Coronary artery (tissue), 2 donors: ENCODE measurements around the gene NR2F1-AS1.

Source experiments
- DNase-seq: peaks from one replicate; pipeline ENCODE4 v3.0.0-alpha.2; 2017; ENCODE audit warnings: low spot score
- H3K27ac ChIP-seq, 2 donors: fragments of 200-600 bp; sonication (generic); one replicate each; pipeline ENCODE4 v1.5.1; 2016 to 2019
- H3K4me3 ChIP-seq: fragments of 200-600 bp; sonication (generic); 2 replicates; pipeline ENCODE4 v1.5.1; 2016; ENCODE audit warnings: mild to moderate bottlenecking, moderate library complexity
- TF ChIP-seq, protein P1 (sequence below): fragments of 200-600 bp; sonication (generic); IDR thresholded peaks from one replicate; pipeline ENCODE4 v1.5.1; 2019; ENCODE audit warnings: antibody characterized with exemption

Gene NR2F1-AS1

GRCh38 chr5:93598091-93599000, 17.3 kb upstream of the NR2F1-AS1 start:
- Histone ChIP-seq H3K27ac (no peak overlapping the region), H3K4me3 (no peak overlapping the region)
- TF ChIP-seq, protein P1, sequence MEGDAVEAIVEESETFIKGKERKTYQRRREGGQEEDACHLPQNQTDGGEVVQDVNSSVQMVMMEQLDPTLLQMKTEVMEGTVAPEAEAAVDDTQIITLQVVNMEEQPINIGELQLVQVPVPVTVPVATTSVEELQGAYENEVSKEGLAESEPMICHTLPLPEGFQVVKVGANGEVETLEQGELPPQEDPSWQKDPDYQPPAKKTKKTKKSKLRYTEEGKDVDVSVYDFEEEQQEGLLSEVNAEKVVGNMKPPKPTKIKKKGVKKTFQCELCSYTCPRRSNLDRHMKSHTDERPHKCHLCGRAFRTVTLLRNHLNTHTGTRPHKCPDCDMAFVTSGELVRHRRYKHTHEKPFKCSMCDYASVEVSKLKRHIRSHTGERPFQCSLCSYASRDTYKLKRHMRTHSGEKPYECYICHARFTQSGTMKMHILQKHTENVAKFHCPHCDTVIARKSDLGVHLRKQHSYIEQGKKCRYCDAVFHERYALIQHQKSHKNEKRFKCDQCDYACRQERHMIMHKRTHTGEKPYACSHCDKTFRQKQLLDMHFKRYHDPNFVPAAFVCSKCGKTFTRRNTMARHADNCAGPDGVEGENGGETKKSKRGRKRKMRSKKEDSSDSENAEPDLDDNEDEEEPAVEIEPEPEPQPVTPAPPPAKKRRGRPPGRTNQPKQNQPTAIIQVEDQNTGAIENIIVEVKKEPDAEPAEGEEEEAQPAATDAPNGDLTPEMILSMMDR = no peak
- no peak for DNase-seq

DNA sequence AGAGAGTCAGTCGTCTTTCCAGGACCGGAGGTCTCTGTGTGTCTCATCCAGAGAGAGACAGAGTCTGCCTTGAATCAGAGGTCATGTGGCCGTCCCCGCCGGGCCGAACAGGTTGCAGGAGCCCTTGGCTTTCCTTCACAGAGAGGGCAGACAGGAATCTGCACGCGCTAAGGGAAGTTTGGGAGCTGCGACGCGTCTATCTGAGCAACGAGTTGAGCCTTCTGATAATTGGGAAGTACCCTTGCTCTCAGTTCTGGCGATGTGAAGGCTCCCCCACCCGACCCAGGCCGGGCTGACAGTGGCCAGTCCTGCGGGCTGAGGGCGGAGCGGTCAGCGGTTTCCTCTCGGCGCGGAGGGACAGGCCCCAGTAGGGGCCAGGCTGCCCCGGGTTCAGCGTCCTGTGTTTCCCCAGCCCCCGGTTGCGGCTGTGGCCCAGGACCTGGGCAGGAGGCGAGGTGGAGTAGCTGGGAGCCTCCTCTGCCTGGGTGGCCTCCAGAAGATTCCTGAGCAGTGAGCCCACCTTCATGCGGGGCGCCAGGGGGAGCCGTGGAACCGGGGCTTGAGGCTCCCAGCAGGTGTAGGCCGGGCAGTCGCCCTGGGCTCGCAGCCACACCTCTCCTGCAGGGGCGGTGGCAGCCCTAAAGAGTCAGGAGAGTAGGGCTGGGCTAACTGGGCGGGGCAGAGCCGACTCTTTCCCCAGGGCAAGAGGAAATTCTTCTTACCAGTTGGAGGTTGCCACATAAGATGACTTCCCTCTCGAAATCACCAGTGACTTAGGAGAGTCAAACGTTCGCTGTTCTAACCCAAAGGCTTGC, 15.9 kb upstream of the NR2F1-AS1 start:
- TF ChIP-seq, protein P1 = no peak
- Histone ChIP-seq H3K27ac (no peak overlapping the region), H3K4me3 (peak overlapping the region; percentile 12)
- DNase-seq = no peak

DNA sequence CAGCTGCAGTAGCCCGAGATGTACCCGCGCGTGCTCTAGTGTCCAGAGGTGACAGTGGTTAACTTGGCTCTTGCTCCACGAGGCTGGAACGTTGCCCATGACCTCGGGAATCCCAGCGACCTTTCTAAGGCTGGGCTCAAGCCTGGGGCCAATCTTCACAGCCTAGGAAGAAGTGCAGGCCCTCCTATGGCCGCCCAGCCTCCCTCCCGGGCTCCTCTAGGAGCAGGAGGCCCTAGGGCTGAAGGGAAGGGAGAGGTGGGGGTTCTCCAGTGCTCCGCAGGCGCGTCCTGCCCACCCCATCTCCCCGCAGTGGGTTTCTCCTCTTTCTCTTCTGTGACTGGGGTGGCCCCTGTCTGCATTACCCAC, 15.3 kb upstream of the NR2F1-AS1 start:
- H3K27ac ChIP-seq = no peak overlapping the region
- H3K4me3 ChIP-seq = peak overlapping the region; percentile 12
- DNase-seq = no peak
- TF ChIP-seq, protein P1 = no peak

DNA sequence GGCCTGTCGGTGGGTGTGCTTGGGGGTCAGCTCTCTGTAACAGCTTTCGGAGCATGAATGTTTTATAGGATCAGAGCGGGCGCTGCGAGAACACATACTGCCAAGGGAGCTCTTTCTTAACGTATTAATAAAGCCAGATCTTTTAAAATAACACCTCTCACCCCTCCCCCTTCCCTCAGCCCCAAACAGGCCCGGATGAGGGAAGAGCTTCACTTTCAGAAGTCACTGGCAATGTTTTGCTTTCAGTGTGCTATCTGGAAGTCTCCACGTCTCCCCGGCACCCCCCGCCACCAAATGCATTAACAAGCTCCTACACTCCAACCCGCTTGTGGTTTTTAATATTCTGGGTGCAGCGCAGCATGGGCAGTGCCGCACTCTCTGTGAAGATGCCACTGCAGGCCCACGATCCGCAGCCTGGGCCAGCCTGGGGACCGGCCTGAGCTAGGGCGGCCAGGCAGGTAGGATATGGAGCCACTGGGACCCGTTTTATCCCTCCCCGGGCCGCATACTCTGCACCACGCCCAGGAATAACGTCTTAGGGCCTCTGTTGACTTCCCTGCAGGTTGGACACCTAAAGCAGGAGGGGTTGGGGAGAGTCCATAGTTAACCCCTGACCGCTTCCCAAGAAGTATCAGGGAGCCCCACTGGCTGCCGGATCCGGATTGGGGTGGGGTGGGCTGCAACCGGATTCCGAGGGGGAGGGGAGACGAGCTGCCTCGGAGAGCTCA, 14.6 kb upstream of the NR2F1-AS1 start:
- DNase-seq = no peak
- Histone ChIP-seq H3K4me3 (no peak overlapping the region), H3K27ac (no peak overlapping the region)
- TF ChIP-seq, protein P1 = no peak

DNA sequence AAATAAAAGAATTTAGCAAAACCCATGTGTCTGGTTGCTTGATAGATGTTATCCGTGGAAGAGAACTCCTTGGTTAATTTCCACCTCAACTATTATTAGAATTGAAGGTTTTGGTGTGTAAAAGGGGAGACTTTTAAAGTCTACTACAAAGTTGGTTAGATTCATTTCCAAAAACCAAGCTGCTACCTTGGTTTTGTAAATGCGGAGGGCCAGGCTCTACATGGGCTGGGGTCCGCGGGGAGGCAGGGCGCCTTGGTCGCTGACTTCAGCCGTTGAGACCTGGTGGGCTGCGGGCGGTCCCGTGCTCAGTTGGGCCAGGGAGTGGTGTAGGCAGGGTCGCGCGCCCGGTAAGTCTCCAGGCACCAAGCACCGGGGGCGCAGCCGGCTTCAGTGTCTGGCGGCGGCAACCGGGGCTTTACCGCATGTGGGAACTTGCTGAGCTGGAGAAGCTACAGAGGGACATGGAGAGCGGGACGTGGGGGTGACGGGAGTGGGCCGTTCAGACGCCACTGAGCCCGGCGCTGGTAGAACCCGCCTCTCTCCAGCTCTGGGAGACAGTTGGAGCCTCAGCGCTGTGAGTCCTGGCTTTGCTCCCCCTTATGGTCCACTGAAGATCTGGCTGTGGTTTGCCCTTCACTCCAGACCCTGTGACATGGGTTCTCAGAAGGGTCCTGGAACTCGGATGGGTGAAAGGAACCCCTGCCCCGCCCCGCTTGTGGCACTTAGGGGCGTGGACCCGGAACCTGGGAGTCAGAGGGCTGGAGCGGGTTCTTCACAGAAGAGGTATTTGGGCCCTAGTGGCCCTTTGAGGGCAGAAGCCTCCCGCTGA, 13.8 kb upstream of the NR2F1-AS1 start:
- Histone ChIP-seq H3K27ac (no peak overlapping the region), H3K4me3 (no peak overlapping the region)
- TF ChIP-seq, protein P1 = no peak
- DNase-seq = no peak

DNA sequence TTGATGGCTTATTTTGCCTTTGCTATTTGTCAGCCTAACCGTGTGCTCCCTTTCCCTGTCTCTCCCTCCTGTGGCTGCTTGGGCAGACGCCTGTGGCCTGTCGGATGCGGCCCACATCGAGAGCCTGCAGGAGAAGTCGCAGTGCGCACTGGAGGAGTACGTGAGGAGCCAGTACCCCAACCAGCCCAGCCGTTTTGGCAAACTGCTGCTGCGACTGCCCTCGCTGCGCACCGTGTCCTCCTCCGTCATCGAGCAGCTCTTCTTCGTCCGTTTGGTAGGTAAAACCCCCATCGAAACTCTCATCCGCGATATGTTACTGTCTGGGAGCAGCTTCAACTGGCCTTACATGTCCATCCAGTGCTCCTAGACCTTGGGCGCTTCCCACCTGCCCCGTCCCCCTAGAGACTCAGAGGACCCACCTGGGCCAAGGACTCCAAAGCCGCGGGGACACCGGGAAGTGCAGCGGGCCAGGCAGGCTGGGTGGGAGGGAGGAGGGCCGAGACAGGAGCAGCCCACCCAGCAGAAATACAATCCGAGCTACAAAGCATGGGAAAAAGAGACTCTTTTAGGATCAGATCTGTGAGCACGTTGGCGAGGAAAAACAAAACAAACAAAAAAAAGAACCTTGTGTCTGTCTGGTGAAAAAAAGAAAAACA, 12.6 kb upstream of the NR2F1-AS1 start:
- no peak for DNase-seq
- Histone ChIP-seq H3K27ac (no peak overlapping the region), H3K4me3 (no peak overlapping the region)
- TF ChIP-seq, protein P1 = no peak
